SK-N-SH (cell line): ENCODE results near the gene AHNAK2. TPM values are rescaled to one million over a fixed set of nuclear protein-coding genes. Genes with fewer than 3 reads are reported as not detected.

Source experiments
- CTCF ChIA-PET: fragments of 300-600, 350-600 bp; formaldehyde crosslinking; extraction: SDS; loops from one replicate; lab custom pipeline; 2021; lab: Yijun Ruan, JAX
- POLR2A ChIA-PET: fragments of 350-600 bp; sonication (Branson Sonifier 250); formaldehyde crosslinking; extraction: SDS; loops from one replicate; lab custom pipeline; 2020; ENCODE audit warnings: antibody characterized with exemption, inconsistent platforms; lab: Yijun Ruan, JAX
- DNase-seq: peaks from one replicate; pipeline ENCODE4 v3.0.0; 2012
- H2AFZ ChIP-seq: fragments of 200-600 bp; sonication (generic); 2 replicates; pipeline ENCODE4 v1.8.1; 2016; ENCODE audit warnings: antibody characterized with exemption, mild to moderate bottlenecking, low read depth
- H3F3A ChIP-seq: fragments of 200-600 bp; sonication (generic); replicated peaks from 2 replicates; pipeline ENCODE3; 2016; ENCODE audit warnings: antibody characterized with exemption, mild to moderate bottlenecking; ENCODE audit not compliant: insufficient read depth
- H3K27ac ChIP-seq, 2 experiments: fragments of 200-500 bp in 1 of 2; fragments of 200-600 bp in 1 of 2; sonication (Bioruptor generic) in 1 of 2; sonication (generic), shearing (Covaris generic) in 1 of 2; 2 replicates each; pipeline versions ENCODE4 v1.5.1 to v1.6.1; 2014 to 2016; ENCODE audit warnings: low read depth in 2 of 2, inconsistent platforms in 1 of 2, low read length in 1 of 2, mild to moderate bottlenecking in 1 of 2, mixed read lengths in 1 of 2
- H3K27me3 ChIP-seq: fragments of 200-600 bp; sonication (generic), shearing (Covaris generic); 2 replicates; pipeline ENCODE4 v1.6.1; 2016; ENCODE audit warnings: mixed run types; ENCODE audit not compliant: insufficient read depth
- H3K36me3 ChIP-seq, 2 experiments: fragments of 200-500 bp in 1 of 2; fragments of 200-600 bp in 1 of 2; sonication (Bioruptor generic) in 1 of 2; sonication (generic) in 1 of 2; replicated peaks in 1 of 2; 2 replicates each; pipeline versions ENCODE3 to v1.5.1; 2014 to 2016; ENCODE audit warnings: low read length in 1 of 2, mild to moderate bottlenecking in 1 of 2; ENCODE audit not compliant: insufficient read depth in 2 of 2, control insufficient read depth in 1 of 2
- H3K4me1 ChIP-seq, 2 experiments: fragments of 200-500 bp in 1 of 2; fragments of 200-600 bp in 1 of 2; sonication (Bioruptor generic) in 1 of 2; sonication (generic), shearing (Covaris generic) in 1 of 2; 2 replicates each; pipeline versions ENCODE4 v1.5.1 to v1.6.1; 2014 to 2016; ENCODE audit warnings: low read depth in 1 of 2, low read length in 1 of 2, mixed run types in 1 of 2; ENCODE audit not compliant: insufficient read depth in 2 of 2, control insufficient read depth in 1 of 2
- H3K4me2 ChIP-seq: fragments of 200-600 bp; sonication (generic), shearing (Covaris generic); 2 replicates; pipeline ENCODE4 v1.6.1; 2017; ENCODE audit warnings: mixed run types
- H3K4me3 ChIP-seq, 2 experiments: fragments of 200-500 bp in 1 of 2; fragments of 200-600 bp in 1 of 2; sonication (Bioruptor generic) in 1 of 2; sonication (generic), shearing (Covaris generic) in 1 of 2; 2 replicates each; pipeline versions ENCODE4 v1.5.1 to v1.8.1; 2014 to 2016; ENCODE audit warnings: low read depth in 2 of 2, inconsistent platforms in 1 of 2, low read length in 1 of 2, mild to moderate bottlenecking in 1 of 2, mixed read lengths in 1 of 2, moderate library complexity in 1 of 2
- H3K79me2 ChIP-seq: fragments of 200-600 bp; sonication (generic); 2 replicates; pipeline ENCODE4 v1.8.1; 2017; ENCODE audit warnings: mild to moderate bottlenecking; ENCODE audit not compliant: insufficient read depth
- H3K9ac ChIP-seq: fragments of 200-600 bp; sonication (generic); 2 replicates; pipeline ENCODE4 v1.6.1; 2017; ENCODE audit warnings: mixed run types
- H3K9me2 ChIP-seq: fragments of 200-600 bp; sonication (generic); 2 replicates; pipeline ENCODE4 v1.6.1; 2017; ENCODE audit warnings: mixed run types
- H3K9me3 ChIP-seq: fragments of 200-600 bp; sonication (generic); 2 replicates; pipeline ENCODE4 v1.6.1; 2017; ENCODE audit warnings: mixed run types, mild to moderate bottlenecking, moderate library complexity
- H4K20me1 ChIP-seq: fragments of 200-600 bp; sonication (generic); 2 replicates; pipeline ENCODE4 v1.6.1; 2017; ENCODE audit warnings: mild to moderate bottlenecking, mixed run types; ENCODE audit not compliant: insufficient read depth
- ELF1 ChIP-seq: IDR thresholded peaks from 2 replicates; pipeline ENCODE4 v1.4.0; 2012
- EP300 ChIP-seq, 2 experiments: IDR thresholded peaks; 2 replicates each; pipeline versions ENCODE4 v1.4.0 to v1.6.1; 2012; ENCODE audit warnings: borderline replicate concordance in 1 of 2, low read depth in 1 of 2, low read length in 1 of 2
- FOXJ3 ChIP-seq: sonication (generic); formaldehyde crosslinking; IDR thresholded peaks from 2 replicates; pipeline ENCODE4 v1.5.1; 2020; ENCODE audit warnings: mild to moderate bottlenecking, missing genetic modification reagents
- IRF3 ChIP-seq: fragments of 150-350 bp; IDR thresholded peaks from 2 replicates; pipeline ENCODE4 v1.6.1; 2016; ENCODE audit warnings: mild to moderate bottlenecking, low read depth, low read length
- REST ChIP-seq: IDR thresholded peaks from 2 replicates; pipeline ENCODE4 v1.6.1; 2012; ENCODE audit warnings: mild to moderate bottlenecking, low read depth, low read length, moderate library complexity
- SMC3 ChIP-seq: IDR thresholded peaks from 2 replicates; pipeline ENCODE4 v1.6.1; 2012; ENCODE audit warnings: low read depth, low read length, improper control_type of control experiment
- TAF1 ChIP-seq: IDR thresholded peaks from 2 replicates; pipeline ENCODE4 v1.6.1; 2012; ENCODE audit warnings: low read depth, mild to moderate bottlenecking, low read length, moderate library complexity, borderline replicate concordance
- ZBTB33 ChIP-seq: IDR thresholded peaks from 2 replicates; pipeline ENCODE4 v1.4.0; 2012; ENCODE audit warnings: low read depth, borderline replicate concordance
- WGBS: methylation state at CpG from one replicate; pipeline ENCODE4 v1.1.6; 2017; ENCODE audit warnings: low lambda C conversion rate; 5-methylcytosine and 5-hydroxymethylcytosine counted together
- polyA plus RNA-seq, 3 experiments: library from polyadenylated mRNA; depleted of rRNA; stranded (reverse); fragments of >200 nt; gene quantifications; 2 replicates each; pipeline ENCODE4 v1.2.3, GENCODE V29; 2012

The AHNAK2 gene
- polyA plus RNA-seq, 1 of the 3 experiments (the other 2 are of a cell fraction): 33.5 TPM

GRCh38 chr14:104981699-104982541 lies 3.7 kb upstream of the AHNAK2 start:
- DNase-seq: no peak
- WGBS: 92% methylated on average over 9 of the region's 17 CpGs
- no peaks in the 10 kb centered on the region for H3K9me3 ChIP-seq
- H3K36me3 ChIP-seq: no peaks in the 10 kb centered on the region
- no peaks in the 10 kb centered on the region for H3K27me3 ChIP-seq
- POLR2A ChIA-PET: no interaction called here
- H3K4me2 ChIP-seq: no peak overlapping the region
- no peak overlapping the region for H3K9ac ChIP-seq
- CTCF ChIA-PET: interaction anchor here (5.8 kb wide), 1 partner anchor 63 kb away, joined by 37 read pairs; no protein-coding TSS in a partner anchor
- TF ChIP-seq EP300 (IDR thresholded peaks at IDR 0.05; ENCODE audit: borderline replicate concordance in 1 of 2, low read depth in 1 of 2, low read length in 1 of 2) (no peak), REST (no peak), SMC3 (no peak), ELF1 (no peak), IRF3 (no peak), TAF1 (no peak), ZBTB33 (no peak), FOXJ3 (CRISPR knock-in tag) (no peak)
- peaks cover 8% of the 10 kb centered on the region for H3F3A ChIP-seq
- no peaks in the 10 kb centered on the region for H3K9me2 ChIP-seq
- H3K27ac ChIP-seq: peak overlapping the region in 1 of 2 experiments; percentile 95; a peak in 1 of 4 replicates
- H3K4me1 ChIP-seq: peaks cover 3 to 75% of the 10 kb centered on the region in 2 experiments; a peak in 2 of 4 replicates
- H3K4me3 ChIP-seq: no peak overlapping the region
- H2AFZ ChIP-seq: no peak overlapping the region
- no peaks in the 10 kb centered on the region for H4K20me1 ChIP-seq
- peaks cover 19% of the 10 kb centered on the region; the same call in 1 of the 2 replicates for H3K79me2 ChIP-seq
